C4-2B (cell line): ENCODE results near the gene ADAMTS19.

Experiments used
- ZFX ChIP-seq: fragments of 450-650 bp; IDR thresholded peaks from 2 replicates; pipeline ENCODE4 v1.6.1; 2017
- TF ChIP-seq, protein P1 (sequence below): fragments of 450-650 bp; conservative IDR thresholded peaks from 2 replicates; pipeline ENCODE4 v1.5.1; 2017; ENCODE audit warnings: mild to moderate bottlenecking

DNA sequence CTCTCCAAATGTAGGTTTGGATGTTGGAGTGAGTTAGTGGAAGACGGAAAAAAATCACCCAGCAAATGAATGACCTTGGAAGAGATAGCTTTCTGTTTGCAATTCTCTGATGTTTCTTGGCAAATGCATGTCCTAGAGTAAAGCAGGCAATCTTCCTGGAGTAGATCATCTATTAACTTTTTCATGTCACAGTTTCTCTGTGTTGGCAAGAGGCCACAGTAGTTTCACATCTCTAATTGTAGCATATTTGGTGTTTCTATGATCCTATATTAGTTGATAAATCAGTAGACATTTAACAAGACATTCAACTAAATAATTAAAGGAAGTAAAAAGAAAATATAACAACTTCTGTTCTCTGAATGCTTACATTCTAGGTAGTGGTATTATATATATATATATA is 149.6 kb downstream of the ADAMTS19 start:
- TF ChIP-seq, protein P1, sequence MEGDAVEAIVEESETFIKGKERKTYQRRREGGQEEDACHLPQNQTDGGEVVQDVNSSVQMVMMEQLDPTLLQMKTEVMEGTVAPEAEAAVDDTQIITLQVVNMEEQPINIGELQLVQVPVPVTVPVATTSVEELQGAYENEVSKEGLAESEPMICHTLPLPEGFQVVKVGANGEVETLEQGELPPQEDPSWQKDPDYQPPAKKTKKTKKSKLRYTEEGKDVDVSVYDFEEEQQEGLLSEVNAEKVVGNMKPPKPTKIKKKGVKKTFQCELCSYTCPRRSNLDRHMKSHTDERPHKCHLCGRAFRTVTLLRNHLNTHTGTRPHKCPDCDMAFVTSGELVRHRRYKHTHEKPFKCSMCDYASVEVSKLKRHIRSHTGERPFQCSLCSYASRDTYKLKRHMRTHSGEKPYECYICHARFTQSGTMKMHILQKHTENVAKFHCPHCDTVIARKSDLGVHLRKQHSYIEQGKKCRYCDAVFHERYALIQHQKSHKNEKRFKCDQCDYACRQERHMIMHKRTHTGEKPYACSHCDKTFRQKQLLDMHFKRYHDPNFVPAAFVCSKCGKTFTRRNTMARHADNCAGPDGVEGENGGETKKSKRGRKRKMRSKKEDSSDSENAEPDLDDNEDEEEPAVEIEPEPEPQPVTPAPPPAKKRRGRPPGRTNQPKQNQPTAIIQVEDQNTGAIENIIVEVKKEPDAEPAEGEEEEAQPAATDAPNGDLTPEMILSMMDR: no peak
- TF ChIP-seq ZFX: no peak
